HCT116 (cell line): ENCODE measurements around the gene CCDC187. TPM values are rescaled to one million over a fixed set of nuclear protein-coding genes. Genes with fewer than 3 reads are reported as not detected.

Experiments
- ATAC-seq: fragments of 200-7000 bp; cut with Tn5 transposase; 2 replicates; pipeline ENCODE4 v1.9.1; 2020; ENCODE audit warnings: mild to moderate bottlenecking, moderate library complexity
- BruUV-seq: library from RNA; stranded (reverse); fragments of 400-500 nt; replicated peaks from 2 replicates; lab custom pipeline; 2021; lab: Mats Ljungman, UMichigan
- CTCF ChIA-PET: fragments of 300-600 bp; sonication (Branson Sonifier 250); formaldehyde crosslinking; loops from one replicate; lab custom pipeline; 2021; ENCODE audit warnings: antibody characterized with exemption; lab: Charles Lee
- POLR2A ChIA-PET: fragments of 300-600, 350-600 bp; sonication (Branson Sonifier 250); formaldehyde crosslinking; loops from one replicate; lab custom pipeline; 2021; ENCODE audit warnings: antibody characterized with exemption; lab: Charles Lee
- RAD21 ChIA-PET, 2 experiments: fragments of 300-600 bp; sonication (Branson Sonifier 250); formaldehyde crosslinking; loops; one replicate each; lab custom pipeline; 2023; ENCODE audit warnings: low total read pairs in 2 of 2; ENCODE audit not compliant: uncharacterized antibody in 2 of 2, unreplicated experiment in 2 of 2, low non-redundant PET in 1 of 2; lab: Charles Lee
- DNase-seq: peaks from one replicate; pipeline ENCODE4 v3.0.0-alpha.2; 2010; ENCODE audit warnings: low read depth, low spot score
- H2AFZ ChIP-seq: fragments of 200-600 bp; shearing (Covaris generic), sonication (generic); 2 replicates; pipeline ENCODE4 v1.6.1; 2017; ENCODE audit warnings: low read depth, mixed run types, mixed read lengths, antibody characterized with exemption, low read length; ENCODE audit not compliant: poor library complexity, severe bottlenecking
- H3K27ac ChIP-seq: 2 replicates; pipeline ENCODE4 v1.5.1; 2012; ENCODE audit warnings: low read depth, low read length
- H3K27me3 ChIP-seq: fragments of 200-600 bp; sonication (generic); 2 replicates; pipeline ENCODE4 v1.6.1; 2016; ENCODE audit warnings: mixed run types, low read length, mixed read lengths; ENCODE audit not compliant: insufficient read depth
- H3K36me3 ChIP-seq, 2 experiments: fragments of 200-500 bp in 1 of 2; fragments of 200-600 bp in 1 of 2; sonication (Bioruptor generic) in 1 of 2; sonication (generic) in 1 of 2; 2 replicates each; pipeline versions ENCODE4 v1.5.1 to v1.6.1; 2014 to 2016; ENCODE audit warnings: low read length in 2 of 2, inconsistent platforms in 1 of 2, mixed read lengths in 1 of 2, mixed run types in 1 of 2; ENCODE audit not compliant: insufficient read depth in 2 of 2, control insufficient read depth in 1 of 2
- H3K4me1 ChIP-seq, 2 experiments: fragments of 200-600 bp in 1 of 2; sonication (generic) in 1 of 2; 2 replicates each; pipeline versions ENCODE4 v1.5.1 to v1.6.1; 2012 to 2017; ENCODE audit warnings: low read length in 2 of 2, inconsistent platforms in 1 of 2, mild to moderate bottlenecking in 1 of 2, mixed read lengths in 1 of 2, mixed run types in 1 of 2, moderate library complexity in 1 of 2; ENCODE audit not compliant: insufficient read depth in 2 of 2, control insufficient read depth in 1 of 2
- H3K4me2 ChIP-seq: fragments of 200-600 bp; sonication (generic); 2 replicates; pipeline ENCODE4 v1.6.1; 2017; ENCODE audit warnings: mixed run types, low read length, mixed read lengths
- H3K4me3 ChIP-seq, 2 experiments: fragments of 200-600 bp in 1 of 2; sonication (generic) in 1 of 2; replicated peaks in 1 of 2; 2 replicates each; pipeline ENCODE4 v1.5.1; 2011 to 2016; ENCODE audit warnings: low read length in 2 of 2, control low read depth in 1 of 2, low read depth in 1 of 2, mild to moderate bottlenecking in 1 of 2, mixed read lengths in 1 of 2, mixed run types in 1 of 2
- H3K79me2 ChIP-seq: fragments of 200-600 bp; sonication (generic); 2 replicates; pipeline ENCODE4 v1.6.1; 2017; ENCODE audit warnings: mild to moderate bottlenecking, mixed run types, low read length, moderate library complexity, mixed read lengths; ENCODE audit not compliant: insufficient read depth
- H3K9ac ChIP-seq: fragments of 200-600 bp; sonication (generic); 2 replicates; pipeline ENCODE4 v1.6.1; 2016; ENCODE audit warnings: low read length, mixed read lengths
- H3K9me2 ChIP-seq: fragments of 200-600 bp; sonication (generic), shearing (Covaris generic); 2 replicates; pipeline ENCODE4 v1.6.1; 2017; ENCODE audit warnings: mixed run types, mild to moderate bottlenecking, moderate library complexity; ENCODE audit not compliant: insufficient read depth
- H3K9me3 ChIP-seq, 2 experiments: fragments of 200-500 bp in 1 of 2; fragments of 200-600 bp in 1 of 2; sonication (Bioruptor generic) in 1 of 2; sonication (generic) in 1 of 2; 2 replicates each; pipeline ENCODE4 v1.6.1; 2014 to 2017; ENCODE audit warnings: low read length in 2 of 2, mixed read lengths in 2 of 2, inconsistent platforms in 1 of 2, low read depth in 1 of 2, mild to moderate bottlenecking in 1 of 2, mixed run types in 1 of 2, moderate library complexity in 1 of 2; ENCODE audit not compliant: control insufficient read depth in 1 of 2, insufficient read depth in 1 of 2
- H4K20me1 ChIP-seq: fragments of 200-600 bp; sonication (generic), shearing (Covaris generic); 2 replicates; pipeline ENCODE4 v1.6.1; 2017; ENCODE audit warnings: mixed run types, mild to moderate bottlenecking, moderate library complexity; ENCODE audit not compliant: insufficient read depth
- CTCF ChIP-seq, 3 experiments: fragments of 200-600 bp in 1 of 3; sonication (generic) in 1 of 3; IDR thresholded peaks in 2 of 3; conservative IDR thresholded peaks in 1 of 3; 2 replicates each; pipeline ENCODE4 v1.5.1; 2012 to 2017; ENCODE audit warnings: low read depth in 2 of 3, low read length in 2 of 3, antibody characterized with exemption in 1 of 3, borderline replicate concordance in 1 of 3, control low read depth in 1 of 3, mild to moderate bottlenecking in 1 of 3, mixed read lengths in 1 of 3, mixed run types in 1 of 3, moderate library complexity in 1 of 3; ENCODE audit not compliant: insufficient read depth in 1 of 3
- EGR1 ChIP-seq: IDR thresholded peaks from 2 replicates; pipeline ENCODE4 v1.6.1; 2012; ENCODE audit warnings: low read depth
- EZH2phosphoT487 ChIP-seq: fragments of 200-600 bp; IDR thresholded peaks from 2 replicates; pipeline ENCODE4 v1.6.1; 2018; ENCODE audit warnings: antibody characterized with exemption, borderline replicate concordance
- FOSL1 ChIP-seq: IDR thresholded peaks from 2 replicates; pipeline ENCODE4 v1.6.1; 2012; ENCODE audit warnings: low read depth
- JUND ChIP-seq: IDR thresholded peaks from 2 replicates; pipeline ENCODE4 v1.6.1; 2012
- RAD21 ChIP-seq: IDR thresholded peaks from 2 replicates; pipeline ENCODE4 v1.6.1; 2012; ENCODE audit warnings: low read depth, mild to moderate bottlenecking
- SP1 ChIP-seq: IDR thresholded peaks from 2 replicates; pipeline ENCODE4 v1.6.1; 2012; ENCODE audit warnings: low read depth
- SRF ChIP-seq: IDR thresholded peaks from 2 replicates; pipeline ENCODE4 v1.6.1; 2012; ENCODE audit warnings: low read depth
- TCF7L2 ChIP-seq: IDR thresholded peaks from 2 replicates; pipeline ENCODE4 v1.7.0; 2011; ENCODE audit warnings: borderline replicate concordance, inconsistent platforms; ENCODE audit not compliant: insufficient read depth, insufficient read length; ENCODE audit errors: extremely low read depth
- YY1 ChIP-seq: IDR thresholded peaks from 2 replicates; pipeline ENCODE4 v1.6.1; 2011; ENCODE audit warnings: low read length, low read depth, moderate library complexity, mild to moderate bottlenecking; ENCODE audit not compliant: insufficient replicate concordance; ENCODE audit errors: extremely low read depth
- ZNF274 ChIP-seq: fragments of 200-500 bp; sonication (Bioruptor generic); IDR thresholded peaks from 2 replicates; pipeline ENCODE4 v1.6.1; 2014; ENCODE audit warnings: mild to moderate bottlenecking, low read depth, low read length, inconsistent platforms
- intact Hi-C: fragments of 100-400 bp; cut with micrococcal nuclease; formaldehyde crosslinking; loops from 2 replicates; pipeline ENCODE4 v1.10.0; 2022
- total RNA-seq: library from RNA; stranded (reverse); gene quantifications from one replicate; pipeline ENCODE4 v1.2.1, GENCODE V29; 2021; ENCODE audit not compliant: unreplicated experiment
- TF ChIP-seq, protein P1 (sequence below): IDR thresholded peaks from 2 replicates; pipeline ENCODE4 v1.6.1; 2012; ENCODE audit warnings: low read depth

CCDC187 gene
- total RNA-seq, 1 experiment from 2014 or later = 4.6 TPM

DNA sequence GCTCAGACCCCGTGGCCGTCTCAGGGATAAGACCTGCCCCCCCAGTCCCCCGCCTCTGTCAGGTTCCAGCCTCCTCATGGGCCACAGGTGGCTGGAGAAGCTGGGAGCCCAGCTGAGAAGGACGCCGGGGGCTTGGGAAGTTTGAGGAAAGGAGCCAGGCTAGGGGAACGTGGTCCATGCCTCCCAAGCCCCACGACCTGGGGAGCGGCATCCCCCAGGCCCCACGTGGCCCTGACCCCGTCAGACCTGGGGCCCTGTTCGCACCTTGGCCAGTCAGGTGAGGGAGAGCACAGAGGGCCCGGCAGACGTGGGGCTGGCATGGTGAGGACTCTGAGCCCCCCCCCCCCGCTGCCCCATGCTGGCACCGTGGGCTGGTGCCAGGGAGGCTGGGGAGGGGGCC is 27.1 kb upstream of the CCDC187 start:
- H3K79me2 ChIP-seq = peaks cover 20% of the 10 kb centered on the region; the same call in 1 of the 2 replicates
- H3K4me3 ChIP-seq = no peak overlapping the region
- no peaks in the 10 kb centered on the region for H3K9me3 ChIP-seq
- peaks cover 8 to 23% of the 10 kb centered on the region in 2 experiments; a peak in 3 of 4 replicates for H3K4me1 ChIP-seq
- RAD21 ChIA-PET = no interaction called here
- intact Hi-C loops = no loop called here
- H3K9ac ChIP-seq = no peak overlapping the region
- no peak for DNase-seq
- H4K20me1 ChIP-seq = no peaks in the 10 kb centered on the region
- no peak overlapping the region for H3K4me2 ChIP-seq
- TF ChIP-seq RAD21 = no peak
- TF ChIP-seq EGR1 = no peak
- no peak for TF ChIP-seq FOSL1
- TF ChIP-seq CTCF (IDR thresholded peaks at IDR 0.05 in 2 of 3, conservative IDR thresholded peaks at IDR 0.05 in 1 of 3; ENCODE audit: borderline replicate concordance in 1 of 3, insufficient read depth in 1 of 3, low read depth in 2 of 3, low read length in 2 of 3) = no peak
- no peak for TF ChIP-seq JUND
- TF ChIP-seq, protein P1, sequence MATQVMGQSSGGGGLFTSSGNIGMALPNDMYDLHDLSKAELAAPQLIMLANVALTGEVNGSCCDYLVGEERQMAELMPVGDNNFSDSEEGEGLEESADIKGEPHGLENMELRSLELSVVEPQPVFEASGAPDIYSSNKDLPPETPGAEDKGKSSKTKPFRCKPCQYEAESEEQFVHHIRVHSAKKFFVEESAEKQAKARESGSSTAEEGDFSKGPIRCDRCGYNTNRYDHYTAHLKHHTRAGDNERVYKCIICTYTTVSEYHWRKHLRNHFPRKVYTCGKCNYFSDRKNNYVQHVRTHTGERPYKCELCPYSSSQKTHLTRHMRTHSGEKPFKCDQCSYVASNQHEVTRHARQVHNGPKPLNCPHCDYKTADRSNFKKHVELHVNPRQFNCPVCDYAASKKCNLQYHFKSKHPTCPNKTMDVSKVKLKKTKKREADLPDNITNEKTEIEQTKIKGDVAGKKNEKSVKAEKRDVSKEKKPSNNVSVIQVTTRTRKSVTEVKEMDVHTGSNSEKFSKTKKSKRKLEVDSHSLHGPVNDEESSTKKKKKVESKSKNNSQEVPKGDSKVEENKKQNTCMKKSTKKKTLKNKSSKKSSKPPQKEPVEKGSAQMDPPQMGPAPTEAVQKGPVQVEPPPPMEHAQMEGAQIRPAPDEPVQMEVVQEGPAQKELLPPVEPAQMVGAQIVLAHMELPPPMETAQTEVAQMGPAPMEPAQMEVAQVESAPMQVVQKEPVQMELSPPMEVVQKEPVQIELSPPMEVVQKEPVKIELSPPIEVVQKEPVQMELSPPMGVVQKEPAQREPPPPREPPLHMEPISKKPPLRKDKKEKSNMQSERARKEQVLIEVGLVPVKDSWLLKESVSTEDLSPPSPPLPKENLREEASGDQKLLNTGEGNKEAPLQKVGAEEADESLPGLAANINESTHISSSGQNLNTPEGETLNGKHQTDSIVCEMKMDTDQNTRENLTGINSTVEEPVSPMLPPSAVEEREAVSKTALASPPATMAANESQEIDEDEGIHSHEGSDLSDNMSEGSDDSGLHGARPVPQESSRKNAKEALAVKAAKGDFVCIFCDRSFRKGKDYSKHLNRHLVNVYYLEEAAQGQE = no peak
- no peak for TF ChIP-seq TCF7L2
- no peak for TF ChIP-seq SP1
- TF ChIP-seq ZNF274 = no peak
- TF ChIP-seq YY1 = no peak
- no peak for TF ChIP-seq SRF
- TF ChIP-seq EZH2phosphoT487 = no peak
- CTCF ChIA-PET = no interaction called here
- no peaks in the 10 kb centered on the region for H3K9me2 ChIP-seq
- BruUV-seq = no TSS peak
- H2AFZ ChIP-seq = no peak overlapping the region
- ATAC-seq = no peak
- no peak overlapping the region for H3K27ac ChIP-seq
- H3K36me3 ChIP-seq = no peaks in the 10 kb centered on the region
- POLR2A ChIA-PET = no interaction called here
- H3K27me3 ChIP-seq = no peaks in the 10 kb centered on the region
